DND-41 (cell line): ENCODE measurements around the gene HRH2.

Experiments
- ATAC-seq: fragments of 200-7000 bp; cut with Tn5 transposase; 3 replicates; pipeline ENCODE4 v1.9.1; 2021; ENCODE audit warnings: low read depth; ENCODE audit not compliant: insufficient read depth
- DNase-seq: peaks from one replicate; pipeline ENCODE4 v3.0.0-alpha.2; 2020
- H2AFZ ChIP-seq: 2 replicates; pipeline ENCODE4 v1.6.0; 2012; ENCODE audit warnings: low read depth, low read length
- H3K27ac ChIP-seq: 2 replicates; pipeline ENCODE4 v1.5.1; 2012; ENCODE audit warnings: low read length, inconsistent platforms
- H3K27me3 ChIP-seq: fragments of 200-600 bp; sonication (generic); 2 replicates; pipeline ENCODE4 v1.6.0; 2012; ENCODE audit warnings: low read length, mild to moderate bottlenecking, inconsistent platforms; ENCODE audit not compliant: insufficient read depth, poor library complexity
- H3K36me3 ChIP-seq: 2 replicates; pipeline ENCODE4 v1.5.1; 2012; ENCODE audit warnings: low read length, inconsistent platforms; ENCODE audit not compliant: insufficient read depth
- H3K4me1 ChIP-seq: 2 replicates; pipeline ENCODE4 v1.5.1; 2012; ENCODE audit warnings: mild to moderate bottlenecking, low read length; ENCODE audit not compliant: insufficient read depth
- H3K4me2 ChIP-seq: 2 replicates; pipeline ENCODE4 v1.6.0; 2012; ENCODE audit warnings: mild to moderate bottlenecking, moderate library complexity, low read length, inconsistent platforms; ENCODE audit not compliant: insufficient read depth
- H3K4me3 ChIP-seq, 2 experiments: fragments of 200-600 bp in 1 of 2; shearing (Covaris generic) in 1 of 2; 2 replicates each; pipeline ENCODE4 v1.5.1; 2012 to 2016; ENCODE audit warnings: inconsistent platforms in 2 of 2, low read length in 2 of 2, mild to moderate bottlenecking in 2 of 2, low read depth in 1 of 2, moderate library complexity in 1 of 2
- H3K79me2 ChIP-seq: 2 replicates; pipeline ENCODE4 v1.6.0; 2012; ENCODE audit warnings: low read length, inconsistent platforms; ENCODE audit not compliant: insufficient read depth
- H3K9ac ChIP-seq: 2 replicates; pipeline ENCODE4 v1.6.0; 2012; ENCODE audit warnings: low read depth, mild to moderate bottlenecking, inconsistent platforms, low read length, moderate library complexity
- H3K9me3 ChIP-seq: 2 replicates; pipeline ENCODE4 v1.5.1; 2012; ENCODE audit warnings: low read length, moderate library complexity, mild to moderate bottlenecking, inconsistent platforms; ENCODE audit not compliant: insufficient read depth, severe bottlenecking
- H4K20me1 ChIP-seq: 2 replicates; pipeline ENCODE4 v1.6.0; 2012; ENCODE audit warnings: low read length; ENCODE audit not compliant: insufficient read depth
- CTCF ChIP-seq: IDR thresholded peaks from 2 replicates; pipeline ENCODE4 v1.5.1; 2012; ENCODE audit warnings: borderline replicate concordance, low read length, moderate library complexity, mild to moderate bottlenecking; ENCODE audit not compliant: poor library complexity, severe bottlenecking; ENCODE audit errors: extremely low read depth
- EZH2 ChIP-seq: IDR thresholded peaks from 3 replicates; pipeline ENCODE4 v1.6.1; 2012; ENCODE audit warnings: borderline replicate concordance, low read depth, mild to moderate bottlenecking, moderate library complexity, low read length, inconsistent platforms; ENCODE audit not compliant: severe bottlenecking

Gene HRH2

DNA sequence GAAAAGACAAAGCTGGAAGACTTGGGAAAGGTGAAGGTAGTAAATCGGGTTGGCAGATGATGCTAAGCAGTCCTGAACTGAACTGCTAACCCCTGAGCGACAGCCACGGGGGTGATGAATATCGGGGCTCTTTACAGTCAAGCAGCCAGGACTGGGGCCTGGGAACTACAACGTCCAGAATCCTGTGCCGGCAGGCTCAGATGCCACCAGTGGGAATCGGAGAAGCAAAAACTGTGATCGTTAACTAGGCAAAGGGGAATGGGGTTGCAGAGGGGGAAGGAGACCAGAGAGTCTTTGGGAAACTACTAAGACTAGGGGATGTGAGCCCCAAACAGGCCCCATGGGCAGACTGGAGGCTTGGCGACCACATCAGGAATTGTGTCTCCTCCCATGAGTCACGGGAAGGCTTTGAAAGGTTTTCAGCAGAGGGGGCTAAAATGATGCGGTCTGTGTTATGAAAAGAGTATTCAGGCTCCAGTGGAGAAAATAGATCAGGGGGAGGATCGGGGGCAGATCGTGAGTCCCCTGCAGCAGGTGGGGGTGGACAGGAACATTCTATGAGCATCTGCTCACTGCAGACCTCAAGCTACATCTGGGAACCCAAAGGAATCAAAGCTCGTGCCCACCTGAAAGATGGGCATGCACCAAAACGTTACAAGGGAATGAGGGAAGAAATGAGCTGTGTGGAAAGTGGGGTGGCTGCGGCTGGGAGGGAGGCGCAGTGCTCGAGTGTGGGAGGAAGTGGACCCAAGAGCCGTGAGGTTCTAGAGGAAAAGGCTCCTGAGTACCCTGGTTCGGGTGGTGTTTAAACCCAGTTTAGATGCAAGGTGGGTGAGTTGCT is 53.8 kb downstream of the HRH2 start:
- no peak for TF ChIP-seq EZH2
- no peak for TF ChIP-seq CTCF
- H3K4me3 ChIP-seq = no peak overlapping the region
- H3K9ac ChIP-seq = no peak overlapping the region
- no peaks in the 10 kb centered on the region for H3K9me3 ChIP-seq
- no peaks in the 10 kb centered on the region for H3K27me3 ChIP-seq
- no peak for ATAC-seq
- no peak overlapping the region for H3K27ac ChIP-seq
- no peaks in the 10 kb centered on the region for H3K36me3 ChIP-seq
- DNase-seq = no peak
- H3K4me1 ChIP-seq = no peaks in the 10 kb centered on the region
- H2AFZ ChIP-seq = no peak overlapping the region
- H3K4me2 ChIP-seq = no peak overlapping the region
- no peaks in the 10 kb centered on the region; the same call in 1 of the 2 replicates for H4K20me1 ChIP-seq
- no peaks in the 10 kb centered on the region for H3K79me2 ChIP-seq

GRCh38 chr5:175712313-175712680 is 54.4 kb downstream of the HRH2 start:
- no peaks in the 10 kb centered on the region; the same call in 1 of the 2 replicates for H4K20me1 ChIP-seq
- ATAC-seq (no peak), DNase-seq (no peak)
- TF ChIP-seq EZH2 = no peak
- TF ChIP-seq CTCF = no peak
- H3K27me3 ChIP-seq = no peaks in the 10 kb centered on the region
- no peaks in the 10 kb centered on the region for H3K4me1 ChIP-seq
- no peak overlapping the region for H3K27ac ChIP-seq
- no peak overlapping the region for H3K4me2 ChIP-seq
- no peak overlapping the region for H3K9ac ChIP-seq
- H3K79me2 ChIP-seq = no peaks in the 10 kb centered on the region
- peaks cover 4% of the 10 kb centered on the region for H3K9me3 ChIP-seq
- H3K4me3 ChIP-seq = no peak overlapping the region
- no peak overlapping the region for H2AFZ ChIP-seq
- H3K36me3 ChIP-seq = no peaks in the 10 kb centered on the region

DNA sequence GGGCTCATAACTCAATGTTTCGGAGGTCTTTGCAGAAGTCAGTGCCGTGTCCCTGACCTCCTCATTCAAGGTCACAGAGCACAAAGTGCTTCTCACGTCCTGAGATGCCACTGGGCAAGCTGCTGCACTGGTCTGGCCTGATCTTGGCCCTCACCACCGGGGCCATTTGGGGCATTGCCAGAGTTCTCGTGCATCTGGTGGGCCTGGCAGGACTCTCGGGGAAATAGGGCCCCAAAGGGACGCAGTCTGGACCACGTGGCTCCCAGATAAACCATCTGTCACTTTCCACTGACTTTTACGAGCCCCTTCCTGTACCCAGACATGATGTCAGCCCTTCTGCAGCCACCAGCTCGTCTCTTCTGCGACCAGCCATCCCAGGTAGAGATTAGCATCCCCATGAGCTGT is 54.8 kb downstream of the HRH2 start:
- H3K27ac ChIP-seq = no peak overlapping the region
- no peaks in the 10 kb centered on the region for H3K27me3 ChIP-seq
- no peaks in the 10 kb centered on the region for H3K4me1 ChIP-seq
- no peaks in the 10 kb centered on the region for H3K36me3 ChIP-seq
- ATAC-seq = no peak
- H3K9ac ChIP-seq = no peak overlapping the region
- no peak overlapping the region for H2AFZ ChIP-seq
- DNase-seq = no peak
- no peak overlapping the region for H3K4me2 ChIP-seq
- TF ChIP-seq CTCF = no peak
- no peak for TF ChIP-seq EZH2
- no peak overlapping the region for H3K4me3 ChIP-seq
- H3K9me3 ChIP-seq = peaks cover 4% of the 10 kb centered on the region
- H4K20me1 ChIP-seq = no peaks in the 10 kb centered on the region; the same call in 1 of the 2 replicates
- H3K79me2 ChIP-seq = no peaks in the 10 kb centered on the region
